ENCODE measurements around the gene ID4.

ID4 gene

DNA sequence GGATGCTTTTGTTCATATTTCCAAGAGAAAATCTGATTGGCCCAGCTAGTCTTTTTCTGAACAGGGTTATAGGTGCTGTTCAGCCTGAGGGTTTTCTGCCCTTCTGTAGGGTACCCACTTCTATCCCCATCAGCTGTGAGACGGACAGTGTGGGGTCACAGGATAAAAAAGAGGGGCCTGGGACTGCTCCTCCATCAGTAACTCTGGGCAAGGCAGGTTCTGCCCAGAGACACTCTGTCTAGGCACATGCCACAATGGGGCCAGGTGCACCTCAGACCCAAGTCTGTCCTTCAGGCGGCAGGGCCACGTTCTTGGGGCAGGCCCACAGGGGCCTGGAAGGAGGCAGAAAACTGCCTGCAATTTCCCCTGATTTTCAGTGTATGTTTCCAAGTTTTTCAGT lies 20.0 kb downstream of the ID4 start:
- no peaks in the 10 kb centered on the region for H3K79me2 ChIP-seq (ENCODE audit: control insufficient read depth, low read length)
- H3F3A ChIP-seq (ENCODE audit: control insufficient read depth, insufficient read depth), result no peaks in the 10 kb centered on the region
- H3K36me3 ChIP-seq (ENCODE audit: control insufficient read depth, low read length), result no peaks in the 10 kb centered on the region
- H3K9me2 ChIP-seq (replicated peaks; ENCODE audit: control insufficient read depth, low read length), result no peaks in the 10 kb centered on the region
- no peak overlapping the region for H3K27ac ChIP-seq (ENCODE audit: low read depth, low read length)
- H3K9me3 ChIP-seq (ENCODE audit: control insufficient read depth, insufficient read depth, low read length), result no peaks in the 10 kb centered on the region
- H4K20me1 ChIP-seq (ENCODE audit: control insufficient read depth, insufficient read depth, low read depth, low read length), result no peaks in the 10 kb centered on the region
- no peaks in the 10 kb centered on the region for H3K4me1 ChIP-seq (ENCODE audit: control insufficient read depth, low read length)
- H3K4me3 ChIP-seq (ENCODE audit: low read length), result no peak overlapping the region
- no peak overlapping the region for H3K4me2 ChIP-seq (ENCODE audit: low read length)
- H3K27me3 ChIP-seq (ENCODE audit: control insufficient read depth, low read length), result no peaks in the 10 kb centered on the region
- TF ChIP-seq, protein P1, sequence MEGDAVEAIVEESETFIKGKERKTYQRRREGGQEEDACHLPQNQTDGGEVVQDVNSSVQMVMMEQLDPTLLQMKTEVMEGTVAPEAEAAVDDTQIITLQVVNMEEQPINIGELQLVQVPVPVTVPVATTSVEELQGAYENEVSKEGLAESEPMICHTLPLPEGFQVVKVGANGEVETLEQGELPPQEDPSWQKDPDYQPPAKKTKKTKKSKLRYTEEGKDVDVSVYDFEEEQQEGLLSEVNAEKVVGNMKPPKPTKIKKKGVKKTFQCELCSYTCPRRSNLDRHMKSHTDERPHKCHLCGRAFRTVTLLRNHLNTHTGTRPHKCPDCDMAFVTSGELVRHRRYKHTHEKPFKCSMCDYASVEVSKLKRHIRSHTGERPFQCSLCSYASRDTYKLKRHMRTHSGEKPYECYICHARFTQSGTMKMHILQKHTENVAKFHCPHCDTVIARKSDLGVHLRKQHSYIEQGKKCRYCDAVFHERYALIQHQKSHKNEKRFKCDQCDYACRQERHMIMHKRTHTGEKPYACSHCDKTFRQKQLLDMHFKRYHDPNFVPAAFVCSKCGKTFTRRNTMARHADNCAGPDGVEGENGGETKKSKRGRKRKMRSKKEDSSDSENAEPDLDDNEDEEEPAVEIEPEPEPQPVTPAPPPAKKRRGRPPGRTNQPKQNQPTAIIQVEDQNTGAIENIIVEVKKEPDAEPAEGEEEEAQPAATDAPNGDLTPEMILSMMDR (IDR thresholded peaks at IDR 0.05; ENCODE audit: low read depth, low read length, poor library complexity, severe bottlenecking), result no peak
- no peak for TF ChIP-seq EZH2phosphoT487 (IDR thresholded peaks at IDR 0.05; ENCODE audit: borderline replicate concordance, low read length)

DNA sequence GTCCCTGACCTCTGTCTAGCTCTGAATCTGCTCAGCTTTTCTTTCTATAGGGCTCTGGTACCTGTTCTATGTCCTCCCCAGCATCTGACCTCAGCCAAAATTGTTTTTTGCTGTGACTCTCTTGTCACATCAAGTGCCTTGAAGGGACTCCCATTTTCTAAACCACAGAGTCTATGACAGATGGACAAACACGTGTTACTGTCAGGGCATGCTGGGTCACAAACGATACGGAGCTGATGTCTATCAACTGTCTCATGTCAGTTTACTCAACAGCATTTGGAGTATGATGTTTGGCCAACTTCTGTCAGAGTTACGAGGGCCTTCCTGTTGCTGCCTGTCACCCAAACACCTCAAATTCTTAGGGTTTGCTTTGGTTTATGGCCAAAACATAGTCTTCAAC lies 20.5 kb downstream of the ID4 start:
- TF ChIP-seq EZH2phosphoT487 (IDR thresholded peaks at IDR 0.05; ENCODE audit: borderline replicate concordance, low read length), result no peak
- TF ChIP-seq, protein P1 (IDR thresholded peaks at IDR 0.05; ENCODE audit: low read depth, low read length, poor library complexity, severe bottlenecking), result no peak
- no peaks in the 10 kb centered on the region for H3K4me1 ChIP-seq (ENCODE audit: control insufficient read depth, low read length)

DNA sequence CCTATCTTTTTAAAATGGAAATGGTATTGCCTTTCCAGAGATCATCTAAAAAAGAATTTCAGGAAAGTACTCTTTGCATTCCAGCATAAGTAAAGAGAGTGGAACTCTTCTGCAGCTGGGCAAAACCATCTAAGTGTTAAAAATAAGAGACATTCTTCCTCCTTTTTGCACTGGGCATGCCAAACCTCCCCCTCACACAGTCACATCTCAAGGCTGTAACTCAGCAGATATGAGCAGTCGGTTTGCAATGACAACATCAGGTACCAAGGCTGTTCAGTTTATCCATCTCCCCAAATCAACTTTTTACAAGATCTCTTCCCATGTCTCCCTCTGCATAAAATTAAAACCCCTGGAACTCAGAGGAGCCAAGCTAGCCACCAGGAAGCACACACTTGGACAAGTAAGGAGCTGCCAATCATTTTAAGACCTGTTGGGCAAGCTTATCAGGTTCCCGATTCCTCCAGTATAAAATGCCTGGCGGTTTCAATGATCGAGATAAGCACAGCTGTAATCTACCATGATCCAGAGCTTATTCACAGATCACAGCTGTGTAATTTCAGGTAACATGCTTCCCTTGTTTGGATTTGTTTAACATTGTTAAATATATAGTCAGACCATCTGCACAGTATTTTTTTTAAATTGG lies 23.2 kb downstream of the ID4 start:
- Histone ChIP-seq H3K36me3 (ENCODE audit: control insufficient read depth, low read length) (no peaks in the 10 kb centered on the region), H3K79me2 (ENCODE audit: control insufficient read depth, low read length) (no peaks in the 10 kb centered on the region), H3K4me3 (ENCODE audit: low read length) (no peak overlapping the region), H3K4me2 (ENCODE audit: low read length) (no peak overlapping the region), H3K9me3 (ENCODE audit: control insufficient read depth, insufficient read depth, low read length) (no peaks in the 10 kb centered on the region), H3K27me3 (ENCODE audit: control insufficient read depth, low read length) (no peaks in the 10 kb centered on the region), H3K4me1 (ENCODE audit: control insufficient read depth, low read length) (no peaks in the 10 kb centered on the region), H3K27ac (ENCODE audit: low read depth, low read length) (no peak overlapping the region), H4K20me1 (ENCODE audit: control insufficient read depth, insufficient read depth, low read depth, low read length) (no peaks in the 10 kb centered on the region), H3K9me2 (replicated peaks; ENCODE audit: control insufficient read depth, low read length) (no peaks in the 10 kb centered on the region), H3F3A (ENCODE audit: control insufficient read depth, insufficient read depth) (no peaks in the 10 kb centered on the region)
- no peak for TF ChIP-seq EZH2phosphoT487 (IDR thresholded peaks at IDR 0.05; ENCODE audit: borderline replicate concordance, low read length)
- TF ChIP-seq, protein P1 (IDR thresholded peaks at IDR 0.05; ENCODE audit: low read depth, low read length, poor library complexity, severe bottlenecking), result no peak

More for the DNA sequence above, 20.5 kb downstream of the ID4 start:
- H3F3A ChIP-seq (ENCODE audit: control insufficient read depth, insufficient read depth), result no peaks in the 10 kb centered on the region
- H3K79me2 ChIP-seq (ENCODE audit: control insufficient read depth, low read length), result no peaks in the 10 kb centered on the region
- no peaks in the 10 kb centered on the region for H3K36me3 ChIP-seq (ENCODE audit: control insufficient read depth, low read length)
- H3K27ac ChIP-seq (ENCODE audit: low read depth, low read length), result no peak overlapping the region
- H3K9me3 ChIP-seq (ENCODE audit: control insufficient read depth, insufficient read depth, low read length), result no peaks in the 10 kb centered on the region
- no peaks in the 10 kb centered on the region for H3K27me3 ChIP-seq (ENCODE audit: control insufficient read depth, low read length)
- no peaks in the 10 kb centered on the region for H4K20me1 ChIP-seq (ENCODE audit: control insufficient read depth, insufficient read depth, low read depth, low read length)
- H3K4me3 ChIP-seq (ENCODE audit: low read length), result no peak overlapping the region
- H3K4me2 ChIP-seq (ENCODE audit: low read length), result no peak overlapping the region
- no peaks in the 10 kb centered on the region for H3K9me2 ChIP-seq (replicated peaks; ENCODE audit: control insufficient read depth, low read length)
